Cortex of kidney (tissue), 1 donor: ENCODE measurements around the gene SLC6A18.
"Not testable (repeated sequence)": the region's sequence is repeated elsewhere in the genome, so short reads cannot be mapped to it uniquely, and the experiment has no call there.

Source experiments
- DNase-seq: peaks from one replicate; lab custom pipeline; 2025; lab: John Stamatoyannopoulos, UW

Gene SLC6A18

GRCh38 chr5:1276930-1277329, 51.7 kb downstream of the SLC6A18 start:
- no peak for DNase-seq

- no peak for DNase-seq
Measured at GRCh38 chr5:1277331-1277730, 52.1 kb downstream of the SLC6A18 start.

- DNase-seq = no peak
Measured at GRCh38 chr5:1277781-1278180, 52.6 kb downstream of the SLC6A18 start.

GRCh38 chr5:1278216-1278615, 53.0 kb downstream of the SLC6A18 start:
- DNase-seq = no peak

- DNase-seq = no peak
Measured at GRCh38 chr5:1278656-1279442, 53.7 kb downstream of the SLC6A18 start.

GRCh38 chr5:1279443-1280151, 54.4 kb downstream of the SLC6A18 start:
- DNase-seq = no peak

GRCh38 chr5:1280177-1281037, 55.2 kb downstream of the SLC6A18 start:
- DNase-seq = no peak

GRCh38 chr5:1281038-1281882, 56.1 kb downstream of the SLC6A18 start:
- no peak for DNase-seq

GRCh38 chr5:1282131-1282992, 57.2 kb downstream of the SLC6A18 start:
- no peak for DNase-seq

- DNase-seq = not testable (repeated sequence)
Measured at GRCh38 chr5:1282993-1283728, 58.0 kb downstream of the SLC6A18 start.

- DNase-seq = not testable (repeated sequence)
Measured at GRCh38 chr5:1283729-1284041, 58.5 kb downstream of the SLC6A18 start.

- not testable (repeated sequence) for DNase-seq
Measured at GRCh38 chr5:1284336-1284970, 59.3 kb downstream of the SLC6A18 start.

GRCh38 chr5:1285141-1285540, 60.0 kb downstream of the SLC6A18 start:
- no peak for DNase-seq

- DNase-seq = no peak
Measured at GRCh38 chr5:1285883-1286291, 60.7 kb downstream of the SLC6A18 start.

- no peak for DNase-seq
Measured at GRCh38 chr5:1288439-1289335, 63.5 kb downstream of the SLC6A18 start.

GRCh38 chr5:1289559-1289958, 64.4 kb downstream of the SLC6A18 start:
- not testable (repeated sequence) for DNase-seq

GRCh38 chr5:1290956-1291355, 65.8 kb downstream of the SLC6A18 start:
- DNase-seq = not testable (repeated sequence)

GRCh38 chr5:1291611-1292080, 66.5 kb downstream of the SLC6A18 start:
- no peak for DNase-seq
